K562 (cell line): ENCODE measurements around the gene MSL2. TPM values are rescaled to one million over a fixed set of nuclear protein-coding genes. Genes with fewer than 3 reads are reported as not detected.

Source experiments
- CBX3 ChIP-seq, 2 experiments: IDR thresholded peaks; 1 replicate in 1 of 2; 2 replicates in 1 of 2; pipeline ENCODE4 v1.6.1; 2012; ENCODE audit warnings: inconsistent platforms in 2 of 2, low read length in 2 of 2, borderline replicate concordance in 1 of 2, control low read depth in 1 of 2
- DPF2 ChIP-seq: fragments of 450-650 bp; IDR thresholded peaks from 2 replicates; pipeline ENCODE4 v1.6.1; 2016
- ETV5 ChIP-seq: sonication (generic); formaldehyde crosslinking; IDR thresholded peaks from 2 replicates; pipeline ENCODE4 v1.4.0; 2020; ENCODE audit warnings: low read depth, mild to moderate bottlenecking, missing genetic modification reagents
- HEY1 ChIP-seq: fragments of 250-450 bp; sonication (Bioruptor Pico); IDR thresholded peaks from 2 replicates; pipeline ENCODE4 v1.5.0; 2020; ENCODE audit warnings: mild to moderate bottlenecking, moderate library complexity, borderline replicate concordance
- HNRNPK ChIP-seq: fragments of 200-400 bp; formaldehyde crosslinking; IDR thresholded peaks from one replicate; pipeline ENCODE4 v1.6.1; 2018; ENCODE audit warnings: mild to moderate bottlenecking, low read depth, low read length; ENCODE audit not compliant: poor library complexity, severe bottlenecking
- MIER1 ChIP-seq: fragments of 450-650 bp; IDR thresholded peaks from 2 replicates; pipeline ENCODE4 v1.6.1; 2016; ENCODE audit warnings: antibody characterized with exemption, mild to moderate bottlenecking, low read depth
- POLR2H ChIP-seq: IDR thresholded peaks from 2 replicates; pipeline ENCODE4 v1.6.1; 2016; ENCODE audit warnings: missing genetic modification characterization, low read depth, mild to moderate bottlenecking, control low read depth, missing compliant biosample characterization, moderate library complexity
- RBM34 ChIP-seq: fragments of 200-400 bp; formaldehyde crosslinking; IDR thresholded peaks from 2 replicates; pipeline ENCODE4 v1.6.1; 2018; ENCODE audit warnings: low read length, borderline replicate concordance; ENCODE audit not compliant: insufficient read depth
- SP1 ChIP-seq: sonication (generic); formaldehyde crosslinking; IDR thresholded peaks from 2 replicates; pipeline ENCODE4 v1.8.1; 2022; ENCODE audit warnings: mild to moderate bottlenecking, missing genetic modification reagents
- SREBF1 ChIP-seq: fragments of 150-350 bp; IDR thresholded peaks from 2 replicates; pipeline ENCODE4 v1.6.1; 2014; ENCODE audit warnings: antibody characterized with exemption, low read depth, low read length, borderline replicate concordance
- SRSF7 ChIP-seq: fragments of 200-400 bp; formaldehyde crosslinking; optimal IDR thresholded peaks from 2 replicates; pipeline ENCODE3; 2017; ENCODE audit warnings: mild to moderate bottlenecking, low read depth, low read length
- TAF9B ChIP-seq: fragments of 450-650 bp; IDR thresholded peaks from 2 replicates; pipeline ENCODE4 v1.6.1; 2018; ENCODE audit warnings: mild to moderate bottlenecking; ENCODE audit not compliant: partially characterized antibody
- XRCC5 ChIP-seq: fragments of 200-400 bp; formaldehyde crosslinking; IDR thresholded peaks from 2 replicates; pipeline ENCODE4 v1.6.1; 2017; ENCODE audit warnings: low read depth, mild to moderate bottlenecking, low read length
- ZBED1 ChIP-seq: IDR thresholded peaks from 2 replicates; pipeline ENCODE4 v1.6.1; 2014
- ZNF696 ChIP-seq: fragments of 250-450 bp; sonication (Bioruptor Pico); conservative IDR thresholded peaks from 2 replicates; pipeline ENCODE4 v1.4.0; 2020; ENCODE audit warnings: mild to moderate bottlenecking, moderate library complexity
- polyA plus RNA-seq, 8 experiments: library from polyadenylated mRNA; depleted of rRNA in 4 of 8; stranded (reverse) in 5 of 8; unstranded in 3 of 8; fragments of >200 nt; fragmentation: Nextera tagmentation in 2 of 8; fragmentation: Illumina TruSeq in 1 of 8; extraction: Ambion mirVana in 2 of 8; extraction: Trizol in 1 of 8; gene quantifications; 2 replicates each; pipeline versions ENCODE4 v1.2.1 to v1.2.3, GENCODE V29; 2011 to 2014; ENCODE audit warnings: inconsistent platforms in 1 of 8, missing spikeins in 1 of 8
- total RNA-seq, 7 experiments: library from RNA; depleted of rRNA in 6 of 7; stranded (reverse); fragments of >200 nt in 6 of 7; fragmentation: Illumina TruSeq in 2 of 7; extraction: Trizol in 2 of 7; gene quantifications; 2 replicates each; pipeline versions ENCODE4 v1.2.1 to v1.2.3, GENCODE V29; 2011 to 2021; ENCODE audit warnings: low replicate concordance in 1 of 7
- TF ChIP-seq, protein P1 (sequence below): sonication (generic); formaldehyde crosslinking; IDR thresholded peaks from 2 replicates; pipeline ENCODE4 v1.8.1; 2023; ENCODE audit warnings: mild to moderate bottlenecking, missing genetic modification reagents
- TF ChIP-seq, protein P2 (sequence below), 2 experiments: fragments of 450-650 bp in 1 of 2; IDR thresholded peaks; 2 replicates each; pipeline ENCODE4 v1.6.1; 2011 to 2017; ENCODE audit warnings: low read depth in 2 of 2, antibody characterized with exemption in 1 of 2, borderline replicate concordance in 1 of 2, low read length in 1 of 2, mild to moderate bottlenecking in 1 of 2, mixed read lengths in 1 of 2; ENCODE audit not compliant: control insufficient read depth in 1 of 2

MSL2 gene
- total and polyA plus RNA-seq, 9 of the 15 experiments (the other 6 are each of a cell fraction or from before 2014, with no cell fraction given): 1.9 to 19.9 (median 9.1) TPM

DNA sequence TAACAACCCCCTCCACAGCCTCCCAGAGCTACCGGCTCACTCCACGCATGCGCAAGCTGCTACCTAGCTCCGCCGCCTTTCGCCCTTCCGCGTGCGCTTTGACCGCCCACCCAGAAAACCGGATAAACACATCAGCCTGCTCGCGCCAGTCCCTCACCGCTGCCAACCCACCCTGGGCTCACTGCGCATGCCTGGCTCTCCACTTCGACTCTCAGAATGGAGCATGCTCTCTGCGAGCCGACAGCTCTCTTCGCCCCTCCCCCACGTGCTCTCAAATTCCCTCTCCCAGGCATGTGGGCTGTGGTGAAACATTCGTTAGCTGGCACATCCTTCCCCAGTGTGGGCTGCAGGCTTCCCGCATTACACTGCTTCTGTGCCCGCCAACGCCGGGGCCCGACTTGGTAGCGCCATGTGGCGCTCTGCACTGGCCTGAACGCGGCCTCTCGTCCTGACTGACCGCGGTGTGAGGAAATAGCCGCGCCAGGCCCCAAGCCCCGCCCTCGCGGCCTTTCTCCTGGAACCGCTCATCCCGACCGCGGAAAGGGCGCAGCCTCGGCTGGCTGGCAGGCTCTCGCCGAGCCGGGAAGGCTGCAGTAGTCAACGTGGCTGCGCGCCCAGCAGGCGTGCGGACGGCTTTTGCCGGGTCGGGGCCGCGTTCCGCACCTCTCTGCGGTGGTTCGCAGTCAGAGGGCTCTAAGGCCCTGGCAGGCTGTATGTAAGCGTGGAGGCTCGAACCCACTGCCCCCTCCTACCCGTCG is 445 bp upstream of the MSL2 start (continued):
- TF ChIP-seq, protein P1, sequence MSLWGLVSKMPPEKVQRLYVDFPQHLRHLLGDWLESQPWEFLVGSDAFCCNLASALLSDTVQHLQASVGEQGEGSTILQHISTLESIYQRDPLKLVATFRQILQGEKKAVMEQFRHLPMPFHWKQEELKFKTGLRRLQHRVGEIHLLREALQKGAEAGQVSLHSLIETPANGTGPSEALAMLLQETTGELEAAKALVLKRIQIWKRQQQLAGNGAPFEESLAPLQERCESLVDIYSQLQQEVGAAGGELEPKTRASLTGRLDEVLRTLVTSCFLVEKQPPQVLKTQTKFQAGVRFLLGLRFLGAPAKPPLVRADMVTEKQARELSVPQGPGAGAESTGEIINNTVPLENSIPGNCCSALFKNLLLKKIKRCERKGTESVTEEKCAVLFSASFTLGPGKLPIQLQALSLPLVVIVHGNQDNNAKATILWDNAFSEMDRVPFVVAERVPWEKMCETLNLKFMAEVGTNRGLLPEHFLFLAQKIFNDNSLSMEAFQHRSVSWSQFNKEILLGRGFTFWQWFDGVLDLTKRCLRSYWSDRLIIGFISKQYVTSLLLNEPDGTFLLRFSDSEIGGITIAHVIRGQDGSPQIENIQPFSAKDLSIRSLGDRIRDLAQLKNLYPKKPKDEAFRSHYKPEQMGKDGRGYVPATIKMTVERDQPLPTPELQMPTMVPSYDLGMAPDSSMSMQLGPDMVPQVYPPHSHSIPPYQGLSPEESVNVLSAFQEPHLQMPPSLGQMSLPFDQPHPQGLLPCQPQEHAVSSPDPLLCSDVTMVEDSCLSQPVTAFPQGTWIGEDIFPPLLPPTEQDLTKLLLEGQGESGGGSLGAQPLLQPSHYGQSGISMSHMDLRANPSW (CRISPR knock-in tag): peak; percentile 90; the same call in 1 of the 2 replicates
- TF ChIP-seq HEY1 (CRISPR knock-in tag): no peak
- peak; percentile 94 for TF ChIP-seq SP1
- TF ChIP-seq SRSF7: no peak
- peak in 1 of 2 experiments; percentile 78; a peak in 1 of 3 replicates for TF ChIP-seq CBX3 (IDR thresholded peaks at IDR 0.05; ENCODE audit: borderline replicate concordance in 1 of 2, low read length in 2 of 2)
- TF ChIP-seq RBM34: no peak
- TF ChIP-seq MIER1: 0 out of 2 replicates have a peak, but pooled peaks have one; percentile 11
- TF ChIP-seq ZBED1: no peak
- no peak for TF ChIP-seq XRCC5
- peak; percentile 63; the same call in 1 of the 2 replicates for TF ChIP-seq DPF2
- TF ChIP-seq SREBF1: no peak
- TF ChIP-seq, protein P2, sequence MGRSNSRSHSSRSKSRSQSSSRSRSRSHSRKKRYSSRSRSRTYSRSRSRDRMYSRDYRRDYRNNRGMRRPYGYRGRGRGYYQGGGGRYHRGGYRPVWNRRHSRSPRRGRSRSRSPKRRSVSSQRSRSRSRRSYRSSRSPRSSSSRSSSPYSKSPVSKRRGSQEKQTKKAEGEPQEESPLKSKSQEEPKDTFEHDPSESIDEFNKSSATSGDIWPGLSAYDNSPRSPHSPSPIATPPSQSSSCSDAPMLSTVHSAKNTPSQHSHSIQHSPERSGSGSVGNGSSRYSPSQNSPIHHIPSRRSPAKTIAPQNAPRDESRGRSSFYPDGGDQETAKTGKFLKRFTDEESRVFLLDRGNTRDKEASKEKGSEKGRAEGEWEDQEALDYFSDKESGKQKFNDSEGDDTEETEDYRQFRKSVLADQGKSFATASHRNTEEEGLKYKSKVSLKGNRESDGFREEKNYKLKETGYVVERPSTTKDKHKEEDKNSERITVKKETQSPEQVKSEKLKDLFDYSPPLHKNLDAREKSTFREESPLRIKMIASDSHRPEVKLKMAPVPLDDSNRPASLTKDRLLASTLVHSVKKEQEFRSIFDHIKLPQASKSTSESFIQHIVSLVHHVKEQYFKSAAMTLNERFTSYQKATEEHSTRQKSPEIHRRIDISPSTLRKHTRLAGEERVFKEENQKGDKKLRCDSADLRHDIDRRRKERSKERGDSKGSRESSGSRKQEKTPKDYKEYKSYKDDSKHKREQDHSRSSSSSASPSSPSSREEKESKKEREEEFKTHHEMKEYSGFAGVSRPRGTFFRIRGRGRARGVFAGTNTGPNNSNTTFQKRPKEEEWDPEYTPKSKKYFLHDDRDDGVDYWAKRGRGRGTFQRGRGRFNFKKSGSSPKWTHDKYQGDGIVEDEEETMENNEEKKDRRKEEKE (IDR thresholded peaks at IDR 0.05; ENCODE audit: borderline replicate concordance in 1 of 2, control insufficient read depth in 1 of 2, low read depth in 2 of 2, low read length in 1 of 2): peak in 1 of 2 experiments; percentile 59; a peak in 1 of 4 replicates
- TF ChIP-seq ETV5 (CRISPR knock-in tag): peak; percentile 80
- TF ChIP-seq TAF9B: peak; percentile 83
- TF ChIP-seq HNRNPK: no peak
- no peak for TF ChIP-seq ZNF696 (CRISPR knock-in tag)
- TF ChIP-seq POLR2H (tag): peak; percentile 84
